Measurements from ENCODE around the gene TRAPPC1.
"Not testable (repeated sequence)": the region's sequence is repeated elsewhere in the genome, so short reads cannot be mapped to it uniquely, and the experiment has no call there.

Gene TRAPPC1

DNA sequence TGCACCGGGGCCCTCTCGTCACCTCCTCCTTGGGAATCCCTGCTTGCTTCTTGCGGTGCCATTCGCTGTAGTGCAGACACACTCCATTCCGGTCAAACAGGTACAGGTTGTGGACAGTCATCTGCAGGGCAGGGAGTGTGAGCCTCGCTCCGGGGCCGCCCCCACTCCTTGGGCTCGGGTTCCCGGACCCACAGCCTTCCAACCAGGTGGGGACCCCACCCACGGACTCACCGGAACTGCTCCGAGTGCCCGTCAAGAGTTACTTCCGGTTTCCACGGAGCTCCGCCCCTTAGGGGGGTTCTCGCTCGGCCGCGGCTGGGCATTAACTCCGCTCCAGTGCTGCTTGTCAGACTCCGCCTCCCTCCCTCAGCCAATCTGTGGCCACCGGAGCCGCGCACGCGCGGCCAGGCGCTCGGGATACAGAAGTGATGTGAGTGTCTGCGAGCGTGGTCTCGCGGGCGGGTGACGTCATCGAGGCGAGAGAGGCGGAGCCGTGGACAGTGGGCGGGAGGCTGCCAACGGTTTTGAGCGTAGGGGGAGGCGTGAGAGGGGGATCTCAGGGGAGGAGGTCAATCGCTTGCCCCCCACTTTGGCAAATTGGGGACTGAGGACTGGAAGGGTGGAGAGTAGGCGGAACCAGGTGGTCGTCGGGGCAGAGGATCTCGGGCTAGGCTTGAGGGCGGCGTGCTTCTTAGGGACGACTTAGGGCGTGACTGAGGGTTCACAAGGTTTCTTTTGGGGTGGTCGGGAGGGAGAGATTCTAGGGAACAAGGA is at the start of gene TRAPPC1, which contains the start of gene CNTROB:
Gene TRAPPC1, minus strand, starts transcription at position 238 of the 774 bp plus-strand sequence. Its CDS starts 117 bp downstream, at position 121.
Gene CNTROB, plus strand, starts transcription at position 498 of the 774 bp plus-strand sequence. CDS start 874 bp downstream, outside the sequence.
- peak; percentile 99 for DNase-seq

DNA sequence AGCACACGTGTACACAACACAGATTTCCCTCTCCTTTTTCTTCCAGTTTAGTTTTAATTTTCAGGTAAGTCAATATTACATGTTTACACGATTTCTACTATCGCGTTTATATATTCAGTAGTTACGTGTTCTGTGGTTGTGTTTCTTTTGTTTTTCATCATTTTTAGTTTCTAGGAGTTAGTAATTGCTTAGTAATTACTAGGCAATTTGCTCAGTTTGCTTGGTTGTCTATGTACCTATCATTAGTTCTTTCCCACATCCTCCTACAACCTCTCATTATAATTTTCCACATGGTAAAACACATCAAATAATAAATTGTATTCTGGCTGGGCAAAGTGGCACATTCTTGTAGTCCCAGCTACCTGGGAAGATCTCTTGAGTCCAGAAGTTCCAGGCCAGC is 46.1 kb upstream of the TRAPPC1 start:
- DNase-seq, result no peak

DNA sequence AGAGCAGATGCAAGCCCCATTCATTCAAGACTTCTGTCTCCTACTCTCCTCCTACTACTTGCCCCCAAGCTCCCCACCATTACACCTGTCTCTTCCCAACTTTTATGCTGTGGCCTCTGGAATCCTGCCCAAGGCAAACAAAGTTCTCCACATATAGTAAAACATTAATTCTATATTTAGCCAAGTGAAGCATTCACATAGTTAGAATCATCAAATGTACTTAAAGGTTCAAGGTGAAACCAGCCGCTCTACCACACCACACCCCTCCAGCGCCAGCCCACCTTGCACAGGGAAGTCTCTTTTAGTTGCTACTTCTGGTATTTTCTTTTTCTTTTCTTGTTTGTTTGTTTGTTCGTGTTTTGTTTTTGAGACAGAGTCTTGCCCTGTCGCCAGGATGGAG is 45.3 kb upstream of the TRAPPC1 start:
- DNase-seq, result no peak

GRCh38 chr17:7974638-7975131 is 42.9 kb upstream of the TRAPPC1 start:
- DNase-seq, result no peak

GRCh38 chr17:7972131-7972785 is 40.5 kb upstream of the TRAPPC1 start:
- DNase-seq, result no peak

DNA sequence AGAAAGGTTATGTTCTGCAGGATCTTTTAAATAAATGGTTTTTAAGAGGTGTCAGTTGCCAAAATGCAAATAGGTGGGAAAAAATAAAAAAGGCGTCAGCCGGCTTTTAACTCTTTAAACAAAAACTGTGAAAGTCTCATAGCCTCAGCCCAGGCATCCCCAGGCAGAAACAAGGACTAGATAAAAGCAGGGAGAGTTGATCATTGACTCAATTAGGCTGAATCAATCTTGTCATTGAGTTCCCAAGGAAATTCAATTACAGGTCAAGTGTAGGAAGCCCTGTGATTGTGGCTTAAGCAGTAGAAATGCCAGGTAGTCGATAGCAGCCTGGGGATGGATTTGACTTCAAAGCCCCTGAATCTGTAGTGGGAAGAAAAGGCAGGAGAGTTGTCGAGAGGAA is 39.9 kb upstream of the TRAPPC1 start:
- no peak for DNase-seq

- DNase-seq, result no peak
Measured at GRCh38 chr17:7969433-7969832, 37.7 kb upstream of the TRAPPC1 start.

GRCh38 chr17:7967751-7968150 is 36.0 kb upstream of the TRAPPC1 start:
- no peak for DNase-seq

DNA sequence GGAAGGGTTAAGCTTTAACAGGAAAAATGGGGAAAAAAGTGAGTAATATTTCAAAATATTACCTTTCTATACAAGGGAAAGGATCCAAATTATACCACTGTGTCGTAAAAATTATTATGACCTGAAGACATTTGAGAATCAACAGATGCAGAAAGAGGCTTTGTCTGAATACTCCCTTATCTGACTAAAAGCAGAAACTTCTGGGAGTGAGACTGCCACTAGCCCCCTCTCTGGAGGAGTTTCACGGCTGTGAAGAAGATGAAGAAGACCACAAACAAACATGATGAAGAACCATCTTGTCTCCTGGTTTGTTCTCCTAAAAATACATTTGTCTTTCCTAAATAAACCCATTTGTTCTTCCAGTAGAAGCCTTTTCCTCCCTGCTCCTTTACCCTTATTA is 29.7 kb upstream of the TRAPPC1 start:
- DNase-seq, result no peak

DNA sequence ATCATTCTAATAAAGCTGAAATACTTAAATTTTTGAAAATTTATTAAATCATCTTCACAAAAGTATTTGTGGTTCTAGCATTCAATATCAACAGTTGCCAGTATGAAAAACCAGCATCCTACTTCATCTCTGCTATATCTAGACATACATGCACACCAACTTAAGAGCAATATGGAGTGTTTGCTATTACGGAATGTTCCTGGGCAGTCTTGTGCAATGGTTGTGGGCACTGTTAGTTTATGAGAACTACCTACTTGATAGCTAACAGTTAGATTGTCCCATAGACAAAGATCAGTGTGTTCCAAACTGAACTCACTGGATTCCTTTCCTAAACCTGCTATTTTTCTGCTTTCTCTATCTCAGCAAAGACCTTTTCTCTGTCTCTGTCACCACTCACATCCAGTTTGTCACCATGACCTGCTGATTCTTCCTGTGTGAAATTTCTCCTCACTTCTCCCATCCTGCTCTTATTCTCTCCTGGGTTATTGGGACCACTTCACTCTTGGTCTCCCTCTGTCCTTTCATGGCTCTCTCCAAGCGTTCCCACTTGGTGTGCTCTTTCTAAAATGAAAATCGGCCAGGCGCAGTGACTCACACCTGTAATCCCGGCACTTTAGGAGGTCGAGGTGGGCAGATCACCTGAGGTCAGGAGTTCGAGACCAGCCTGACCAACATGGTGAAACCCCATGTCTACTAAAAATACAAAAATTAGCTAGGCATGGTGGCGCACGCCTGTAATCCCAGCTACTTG is 27.9 kb upstream of the TRAPPC1 start:
- DNase-seq, result no peak

- no peak for DNase-seq
Measured at GRCh38 chr17:7956228-7956965, 24.7 kb upstream of the TRAPPC1 start.

DNA sequence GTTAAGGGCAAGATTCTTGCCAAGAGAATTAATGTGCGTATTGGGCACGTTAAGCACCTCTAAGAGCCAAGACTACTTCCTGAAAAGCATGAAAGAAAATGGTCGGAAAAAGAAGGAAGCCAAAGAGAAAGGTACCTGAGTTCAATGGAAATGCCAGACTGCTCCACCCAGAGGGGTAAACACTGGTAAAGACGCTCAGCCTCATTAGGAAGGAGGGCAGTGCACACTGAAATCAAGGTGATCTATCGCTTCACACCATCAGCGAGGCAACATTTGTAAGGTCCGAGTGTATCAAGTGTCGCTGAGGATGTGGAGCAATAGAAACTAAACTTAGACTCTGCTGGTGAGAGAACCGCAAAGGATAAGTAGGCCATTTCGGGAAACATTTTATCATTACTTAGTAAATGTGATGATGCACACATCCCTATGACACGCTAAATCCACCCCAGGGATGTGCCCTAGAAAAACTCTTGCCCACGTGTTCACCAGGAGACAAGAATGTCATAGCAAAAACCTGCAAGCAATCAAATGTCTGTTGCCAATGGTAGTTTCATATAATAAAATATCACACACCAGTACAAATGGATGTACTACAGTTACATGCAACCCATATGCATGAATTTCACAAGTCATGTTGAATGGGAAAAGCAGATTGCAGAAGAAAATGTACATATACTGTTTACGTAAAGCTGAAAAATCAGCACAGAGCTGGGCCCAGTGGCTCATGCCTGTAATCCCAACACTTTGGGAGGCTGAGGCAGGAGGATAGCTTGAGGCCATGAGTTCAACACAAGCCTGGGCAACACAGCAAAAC is 23.9 kb upstream of the TRAPPC1 start:
- no peak for DNase-seq

DNA sequence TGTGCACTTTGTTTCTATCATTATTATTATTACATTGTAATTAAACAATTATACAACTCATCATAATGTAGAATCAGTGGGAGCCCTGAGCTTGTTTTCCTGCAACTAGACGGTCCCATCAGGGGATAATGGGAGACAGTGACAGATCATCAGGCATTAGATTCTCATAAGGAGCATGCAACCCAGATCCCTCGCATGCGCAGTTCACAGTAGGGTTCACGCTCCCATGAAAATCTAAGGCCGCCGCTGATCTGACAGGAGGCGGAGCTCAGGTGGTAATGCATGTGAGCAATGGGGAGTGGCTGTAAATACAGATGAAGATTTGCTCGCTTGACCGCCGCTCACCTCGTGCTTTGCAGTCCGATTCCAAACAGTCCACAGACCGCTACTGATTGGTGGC is 21.5 kb upstream of the TRAPPC1 start:
- not testable (repeated sequence) for DNase-seq

- no peak for DNase-seq
Measured at GRCh38 chr17:7951143-7951792, 19.5 kb upstream of the TRAPPC1 start.

GRCh38 chr17:7950578-7950977 is 18.8 kb upstream of the TRAPPC1 start:
- DNase-seq, result no peak

DNA sequence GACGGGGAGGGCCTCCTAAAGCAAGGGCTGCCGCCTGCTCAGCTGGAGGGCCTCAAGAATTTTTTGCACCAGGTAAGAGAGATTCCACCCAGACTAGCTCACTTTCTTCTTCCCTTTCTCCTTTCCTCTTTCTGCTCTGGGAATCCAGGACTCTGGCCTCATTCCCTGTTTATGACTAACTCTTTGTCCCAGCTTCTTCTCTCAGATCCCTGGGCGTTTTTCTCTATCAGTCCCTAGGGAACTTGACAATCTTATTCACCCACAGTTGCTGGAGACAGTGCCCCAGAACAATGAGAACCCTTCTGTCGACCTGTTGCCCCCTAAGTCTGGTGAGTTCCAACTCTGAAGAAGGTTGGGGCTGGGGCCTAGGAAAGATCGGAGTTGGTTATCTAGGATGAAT is 15.9 kb upstream of the TRAPPC1 start:
- no peak for DNase-seq

DNA sequence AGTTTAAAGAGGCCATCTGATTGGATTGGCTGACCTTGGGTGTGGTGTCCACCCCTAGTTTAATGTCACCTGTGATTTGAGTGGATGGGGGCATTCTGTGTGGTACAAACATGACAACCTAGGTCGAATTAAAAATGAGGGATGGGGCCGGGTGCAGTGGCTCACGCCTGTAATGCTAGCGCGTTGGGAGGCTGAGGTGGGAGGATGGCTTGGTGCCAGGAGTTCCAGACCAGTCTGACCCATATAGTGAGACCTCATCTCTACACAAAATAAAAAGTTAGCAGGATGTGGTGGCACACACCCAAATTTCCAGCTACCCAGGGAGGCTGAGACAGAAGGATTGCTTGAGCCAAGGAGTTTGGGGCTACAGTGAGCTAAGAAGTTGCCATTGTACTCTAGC is 14.7 kb upstream of the TRAPPC1 start:
- DNase-seq, result no peak

DNA sequence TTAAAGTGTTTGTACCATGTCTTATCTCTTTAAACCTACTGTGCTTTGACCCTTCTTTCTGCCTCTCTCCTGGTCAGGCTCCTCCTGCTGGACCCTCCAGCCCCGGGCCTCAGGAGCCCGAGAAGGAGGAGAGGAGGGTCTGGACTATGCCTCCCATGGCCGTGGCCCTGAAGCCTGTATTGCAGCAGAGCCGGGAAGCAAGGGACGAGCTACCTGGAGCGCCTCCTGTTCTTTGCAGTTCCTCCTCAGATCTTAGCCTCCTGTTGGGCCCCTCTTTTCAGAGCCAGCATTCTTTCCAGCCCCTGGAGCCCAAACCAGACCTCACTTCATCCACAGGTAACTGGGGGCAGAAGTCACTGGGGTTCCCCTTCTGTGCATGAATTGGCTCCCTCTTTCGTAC is 13.9 kb upstream of the TRAPPC1 start:
- DNase-seq, result no peak

DNA sequence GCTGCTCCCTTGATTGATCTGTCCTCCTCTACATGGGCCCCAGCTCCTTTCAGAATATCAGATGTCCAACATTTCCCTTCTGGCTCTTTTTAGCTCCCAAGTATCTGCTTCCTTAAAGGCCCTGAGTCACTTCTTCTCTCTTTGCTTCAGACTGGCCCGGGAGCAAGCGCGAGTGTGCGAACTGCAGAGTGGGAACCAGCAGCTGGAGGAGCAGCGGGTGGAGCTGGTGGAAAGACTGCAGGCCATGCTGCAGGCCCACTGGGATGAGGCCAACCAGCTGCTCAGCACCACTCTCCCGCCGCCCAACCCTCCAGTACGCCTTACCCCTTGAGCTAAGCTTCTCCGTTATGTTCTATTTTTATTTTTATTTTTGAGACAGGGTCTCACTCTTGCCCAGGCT is 12.6 kb upstream of the TRAPPC1 start:
- DNase-seq, result no peak

GRCh38 chr17:7943291-7943690 is 11.5 kb upstream of the TRAPPC1 start:
- DNase-seq, result no peak

GRCh38 chr17:7940743-7941142 is 9.0 kb upstream of the TRAPPC1 start:
- DNase-seq, result no peak

All from SHP77 treated with DMSO at 0.1 percent for 48 hours (cell line).